Endothelial cell of umbilical vein (primary cell): Measurements from ENCODE around the gene RNF183. TPM values are rescaled to one million over a fixed set of nuclear protein-coding genes. Genes with fewer than 3 reads are reported as not detected.

Experiments
- BruUV-seq: library from RNA; stranded (reverse); fragments of 400-500 nt; replicated peaks from 2 replicates; lab custom pipeline; 2021; lab: Mats Ljungman, UMichigan
- CTCF ChIA-PET: fragments of 300-600, 350-600 bp; sonication (Branson Sonifier 250); formaldehyde crosslinking; loops from one replicate; lab custom pipeline; 2021; ENCODE audit warnings: antibody characterized with exemption, inconsistent platforms; lab: Charles Lee
- POLR2A ChIA-PET: fragments of 300-600, 350-600 bp; sonication (Branson Sonifier 250); formaldehyde crosslinking; loops from one replicate; lab custom pipeline; 2021; ENCODE audit warnings: antibody characterized with exemption, inconsistent platforms; lab: Charles Lee
- DNase-seq: peaks from one replicate; pipeline ENCODE4 v3.0.0-alpha.2; 2011; ENCODE audit warnings: low read depth, low spot score
- FAIRE-seq: peaks from 2 replicates; lab custom pipeline; 2011; peaks lifted over from hg19 to GRCh38; lab: Jason Lieb, UNC
- H2AFZ ChIP-seq: 2 replicates; pipeline ENCODE4 v1.6.0; 2012; ENCODE audit warnings: low read depth, low read length, control low read depth, inconsistent platforms
- H3K27ac ChIP-seq: 2 replicates; pipeline ENCODE4 v1.5.1; 2011; ENCODE audit warnings: low read depth, mild to moderate bottlenecking, control low read depth, low read length, moderate library complexity; ENCODE audit not compliant: insufficient read depth
- H3K27me3 ChIP-seq, 2 experiments: 2 replicates each; pipeline versions ENCODE4 v1.6.0 to v1.6.1; 2011; ENCODE audit warnings: low read length in 2 of 2, mixed read lengths in 1 of 2; ENCODE audit not compliant: control insufficient read depth in 2 of 2, insufficient read depth in 2 of 2
- H3K36me3 ChIP-seq, 2 experiments: 2 replicates in 1 of 2; 3 replicates in 1 of 2; pipeline ENCODE4 v1.5.1; 2011; ENCODE audit warnings: low read length in 2 of 2, mild to moderate bottlenecking in 1 of 2, moderate library complexity in 1 of 2; ENCODE audit not compliant: control insufficient read depth in 2 of 2, insufficient read depth in 2 of 2; ENCODE audit errors: extremely low read depth in 1 of 2
- H3K4me1 ChIP-seq: 3 replicates; pipeline ENCODE4 v1.5.1; 2011; ENCODE audit warnings: mild to moderate bottlenecking, low read length; ENCODE audit not compliant: control insufficient read depth, insufficient read depth; ENCODE audit errors: extremely low read depth
- H3K4me2 ChIP-seq: 2 replicates; pipeline ENCODE4 v1.6.1; 2011; ENCODE audit warnings: low read length, control low read depth, mixed read lengths; ENCODE audit not compliant: insufficient read depth
- H3K4me3 ChIP-seq, 3 experiments: fragments of 200-600 bp in 1 of 3; sonication (generic), shearing (Covaris generic) in 1 of 3; replicated peaks in 1 of 3; 2 replicates each; pipeline ENCODE4 v1.5.1; 2011 to 2016; ENCODE audit warnings: control low read depth in 3 of 3, low read length in 3 of 3, mild to moderate bottlenecking in 2 of 3, inconsistent platforms in 1 of 3, low read depth in 1 of 3, moderate library complexity in 1 of 3; ENCODE audit not compliant: insufficient read depth in 1 of 3
- H3K79me2 ChIP-seq: 2 replicates; pipeline ENCODE4 v1.6.0; 2012; ENCODE audit warnings: low read length, inconsistent platforms; ENCODE audit not compliant: control insufficient read depth, insufficient read depth
- H3K9ac ChIP-seq: replicated peaks from 2 replicates; pipeline ENCODE3; 2011; ENCODE audit warnings: low read length, control low read depth; ENCODE audit not compliant: insufficient read depth; ENCODE audit errors: extremely low read depth
- H3K9me1 ChIP-seq: replicated peaks from 3 replicates; pipeline ENCODE4 v1.6.0; 2011; ENCODE audit warnings: mild to moderate bottlenecking, low read length; ENCODE audit not compliant: control insufficient read depth, insufficient read depth; ENCODE audit errors: extremely low read depth
- H3K9me3 ChIP-seq: replicated peaks from 2 replicates; pipeline ENCODE4 v1.5.1; 2012; ENCODE audit warnings: low read length, inconsistent platforms; ENCODE audit not compliant: control insufficient read depth, insufficient read depth
- H4K20me1 ChIP-seq: replicated peaks from 2 replicates; pipeline ENCODE3; 2011; ENCODE audit warnings: mild to moderate bottlenecking, low read length; ENCODE audit not compliant: control insufficient read depth, insufficient read depth; ENCODE audit errors: extremely low read depth
- CTCF ChIP-seq, 2 donors: IDR thresholded peaks; 1 replicate in 1 of 2; 2 replicates in 1 of 2; pipeline ENCODE4 v1.5.1; 2011; ENCODE audit warnings: low read length in 2 of 2, mild to moderate bottlenecking in 2 of 2, moderate library complexity in 2 of 2, control low read depth in 1 of 2, inconsistent platforms in 1 of 2, low read depth in 1 of 2; ENCODE audit not compliant: insufficient read depth in 1 of 2; ENCODE audit errors: extremely low read depth in 1 of 2
- EZH2 ChIP-seq: IDR thresholded peaks from 2 replicates; pipeline ENCODE4 v1.6.1; 2012; ENCODE audit warnings: borderline replicate concordance, low read depth, mild to moderate bottlenecking, moderate library complexity, low read length, inconsistent platforms; ENCODE audit not compliant: severe bottlenecking
- FOS ChIP-seq: IDR thresholded peaks from 2 replicates; pipeline ENCODE4 v1.6.1; 2011; ENCODE audit warnings: mild to moderate bottlenecking, low read length, moderate library complexity, borderline replicate concordance; ENCODE audit not compliant: insufficient read depth
- GATA2 ChIP-seq: IDR thresholded peaks from 2 replicates; pipeline ENCODE4 v1.7.0; 2011; ENCODE audit warnings: low read depth, mild to moderate bottlenecking, moderate library complexity, mixed read lengths, low read length; ENCODE audit not compliant: insufficient read length, insufficient read depth
- JUN ChIP-seq: IDR thresholded peaks from 2 replicates; pipeline ENCODE4 v1.6.1; 2011; ENCODE audit warnings: borderline replicate concordance, low read depth; ENCODE audit not compliant: insufficient read length, insufficient read depth
- MAX ChIP-seq: IDR thresholded peaks from 2 replicates; pipeline ENCODE4 v1.6.1; 2011; ENCODE audit not compliant: insufficient read depth, insufficient read length
- MYC ChIP-seq: IDR thresholded peaks from one replicate; pipeline ENCODE4 v1.6.1; 2011; ENCODE audit warnings: mild to moderate bottlenecking, low read depth, low read length
- POLR2A ChIP-seq: IDR thresholded peaks from 2 replicates; pipeline ENCODE4 v1.6.1; 2012; ENCODE audit warnings: low read depth, mild to moderate bottlenecking, control low read depth, low read length
- POLR2AphosphoS5 ChIP-seq: IDR thresholded peaks from 2 replicates; pipeline ENCODE4 v1.6.1; 2012; ENCODE audit warnings: low read depth, mild to moderate bottlenecking, control low read depth, low read length, moderate library complexity; ENCODE audit not compliant: insufficient read depth
- dilution Hi-C: fragments of 300-500 bp; cut with MboI; formaldehyde crosslinking; loops from one replicate; pipeline ENCODE4 v1.15.0; 2019; ENCODE audit warnings: low sequenced_read_pairs; ENCODE audit not compliant: extremely low pct_ligation_motif_present
- intact Hi-C: fragments of 100-400 bp; cut with micrococcal nuclease; formaldehyde crosslinking; loops from one replicate; pipeline ENCODE4 v1.10.0; 2022
- polyA plus RNA-seq, 4 experiments: library from polyadenylated mRNA; depleted of rRNA in 3 of 4; stranded (reverse) in 3 of 4; unstranded in 1 of 4; fragments of >200 nt; gene quantifications; 2 replicates each; pipeline versions ENCODE4 v1.2.1 to v1.2.3, GENCODE V29; 2011 to 2012; ENCODE audit warnings: missing spikeins in 1 of 4
- total RNA-seq: library from RNA; stranded (reverse); gene quantifications from 2 replicates; pipeline ENCODE4 v1.2.3, GENCODE V29; 2021

RNF183 gene
- total and polyA plus RNA-seq, 2 donors (not counting 3 experiments of a cell fraction or from before 2014, with no cell fraction given) = not detected

- H3K9me3 ChIP-seq = no peaks in the 10 kb centered on the region
- H3K27ac ChIP-seq = no peak overlapping the region
- DNase-seq = no peak
- FAIRE-seq = no peak
- intact Hi-C loops = no loop called here
- TF ChIP-seq POLR2AphosphoS5 = no peak
- no peaks in the 10 kb centered on the region for H3K9me1 ChIP-seq
- H3K27me3 ChIP-seq = peaks cover 24 to 36% of the 10 kb centered on the region in 2 experiments
- H3K9ac ChIP-seq = no peak overlapping the region
- H4K20me1 ChIP-seq = no peaks in the 10 kb centered on the region
- no TSS peak for BruUV-seq
- no peaks in the 10 kb centered on the region for H3K79me2 ChIP-seq
- POLR2A ChIA-PET = no interaction called here
- H3K4me1 ChIP-seq = peaks cover 4% of the 10 kb centered on the region
- H2AFZ ChIP-seq = no peak overlapping the region
- no peak overlapping the region for H3K4me2 ChIP-seq
- CTCF ChIA-PET = no interaction called here
- dilution Hi-C loops = no loop called here
- H3K36me3 ChIP-seq = no peaks in the 10 kb centered on the region
- no peak overlapping the region for H3K4me3 ChIP-seq
Measured at GRCh38 chr9:113345671-113346070, 42.5 kb upstream of the RNF183 start.

DNA sequence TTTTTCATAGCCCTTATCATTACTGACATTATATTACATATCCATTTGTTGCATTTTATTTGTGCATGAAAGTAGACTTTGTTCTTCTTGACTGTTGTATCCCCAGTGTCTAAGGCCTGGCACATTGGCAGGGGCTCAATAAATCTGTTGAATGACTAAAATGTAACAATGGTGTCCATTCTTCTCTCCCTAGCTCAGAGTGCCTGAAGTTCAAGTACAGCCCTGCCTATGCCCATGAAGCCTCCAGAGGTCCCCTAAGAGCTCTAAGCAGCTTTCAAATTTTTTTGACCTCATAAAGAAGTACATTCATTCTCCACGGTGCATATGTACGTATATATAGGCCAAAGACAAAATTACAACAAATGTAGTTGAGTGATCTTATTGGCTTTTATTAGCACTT lies 42.0 kb upstream of the RNF183 start:
- Histone ChIP-seq H3K9ac (no peak overlapping the region), H3K4me3 (no peak overlapping the region), H3K4me1 (peaks cover 8% of the 10 kb centered on the region), H3K4me2 (no peak overlapping the region), H3K9me3 (no peaks in the 10 kb centered on the region), H3K27ac (no peak overlapping the region), H3K79me2 (no peaks in the 10 kb centered on the region), H4K20me1 (no peaks in the 10 kb centered on the region), H3K9me1 (no peaks in the 10 kb centered on the region), H3K36me3 (no peaks in the 10 kb centered on the region), H3K27me3 (peaks cover 19 to 31% of the 10 kb centered on the region in 2 experiments), H2AFZ (no peak overlapping the region)
- FAIRE-seq = no peak
- dilution Hi-C loops = no loop called here
- no peak for DNase-seq
- no TSS peak for BruUV-seq
- intact Hi-C loops = no loop called here
- TF ChIP-seq MYC = no peak
- TF ChIP-seq EZH2 = no peak
- no peak for TF ChIP-seq GATA2
- TF ChIP-seq CTCF (IDR thresholded peaks at IDR 0.05; ENCODE audit: extremely low read depth in 1 of 2, insufficient read depth in 1 of 2, low read depth in 1 of 2, low read length in 2 of 2) = no peak
- no peak for TF ChIP-seq POLR2AphosphoS5
- TF ChIP-seq FOS = no peak
- no peak for TF ChIP-seq MAX
- no peak for TF ChIP-seq JUN
- no peak for TF ChIP-seq POLR2A
- ChIA-PET CTCF (no interaction called here), POLR2A (no interaction called here)
